ENCODE results near the gene ASCL2.

Gene ASCL2

GRCh38 chr11:2272228-2272945 is 2.0 kb upstream of the ASCL2 start:
- no peak for DNase-seq (ENCODE audit: low spot score)

GRCh38 chr11:2271327-2272227 is 1.2 kb upstream of the ASCL2 start:
- DNase-seq (ENCODE audit: low spot score) = no peak

GRCh38 chr11:2271077-2271326 is 614 bp upstream of the ASCL2 start:
- DNase-seq (ENCODE audit: low spot score) = no peak

- no peak for DNase-seq (ENCODE audit: low spot score)
These were observed 627 bp downstream of the ASCL2 start for GRCh38 chr11:2269601-2270321.

- no peak for DNase-seq (ENCODE audit: low spot score)
These were observed 1.4 kb downstream of the ASCL2 start for GRCh38 chr11:2268729-2269600.

GRCh38 chr11:2267851-2268728 is 2.3 kb downstream of the ASCL2 start:
- no peak for DNase-seq (ENCODE audit: low spot score)

GRCh38 chr11:2267306-2267850 is 3.0 kb downstream of the ASCL2 start:
- DNase-seq (ENCODE audit: low spot score) = no peak

- no peak for DNase-seq (ENCODE audit: low spot score)
These were observed 3.6 kb downstream of the ASCL2 start for GRCh38 chr11:2266586-2267305.

GRCh38 chr11:2265854-2266585 is 4.4 kb downstream of the ASCL2 start:
- no peak for DNase-seq (ENCODE audit: low spot score)

- DNase-seq (ENCODE audit: low spot score) = peak; percentile 15
These were observed 5.0 kb downstream of the ASCL2 start for GRCh38 chr11:2265396-2265795.

GRCh38 chr11:2264366-2265053 is 5.9 kb downstream of the ASCL2 start:
- no peak for DNase-seq (ENCODE audit: low spot score)

GRCh38 chr11:2263724-2264360 is 6.5 kb downstream of the ASCL2 start:
- DNase-seq (ENCODE audit: low spot score) = no peak

GRCh38 chr11:2263071-2263565 is 7.3 kb downstream of the ASCL2 start:
- no peak for DNase-seq (ENCODE audit: low spot score)

GRCh38 chr11:2262301-2263070 is 7.9 kb downstream of the ASCL2 start:
- DNase-seq (ENCODE audit: low spot score) = no peak

- DNase-seq (ENCODE audit: low spot score) = no peak
These were observed 8.8 kb downstream of the ASCL2 start for GRCh38 chr11:2261436-2262230.
